ENCODE measurements around the gene FAM170B. TPM values are rescaled to one million over a fixed set of nuclear protein-coding genes. Genes with fewer than 3 reads are reported as not detected.
A peak's percentile ranks its signal among the peaks of the same experiment; 100 is the strongest.

FAM170B gene
- total RNA-seq, 2 donors from 2014 or later = 0.31 TPM; not detected in 1

DNA sequence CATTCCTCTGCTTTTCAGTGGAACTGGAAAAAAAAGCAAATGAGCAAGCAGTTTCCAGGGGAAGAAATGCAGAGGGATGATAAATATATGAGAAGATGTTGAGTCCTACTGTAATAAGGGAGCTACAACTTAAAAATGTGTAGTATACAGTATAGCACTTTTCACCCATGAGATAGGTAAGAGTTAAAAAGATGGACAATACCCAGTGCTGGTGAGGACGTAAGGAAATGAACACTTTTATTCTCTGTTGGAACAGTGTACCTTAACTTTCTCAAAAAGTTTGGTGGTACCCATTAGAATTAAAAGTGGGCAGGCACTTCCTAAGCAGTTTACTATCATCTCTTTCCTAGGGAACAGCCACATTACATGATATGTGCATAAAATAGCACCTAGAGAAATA, 2.7 kb upstream of the FAM170B start:
- Mint-ChIP-seq H3K27me3 (peaks cover 3 to 7% of the 10 kb centered on the region in 2 donors), H3K36me3 (no peaks in the 10 kb centered on the region), H3K27ac (no peak overlapping the region), H3K4me3 (no peak overlapping the region), H3K4me1 (ENCODE audit: low read depth in 2 of 2) (peaks cover 30% of the 10 kb centered on the region in 2 donors), H3K9me3 (peaks cover 4% of the 10 kb centered on the region)
- ATAC-seq (no peak), DNase-seq (ENCODE audit: low spot score) (no peak)

DNA sequence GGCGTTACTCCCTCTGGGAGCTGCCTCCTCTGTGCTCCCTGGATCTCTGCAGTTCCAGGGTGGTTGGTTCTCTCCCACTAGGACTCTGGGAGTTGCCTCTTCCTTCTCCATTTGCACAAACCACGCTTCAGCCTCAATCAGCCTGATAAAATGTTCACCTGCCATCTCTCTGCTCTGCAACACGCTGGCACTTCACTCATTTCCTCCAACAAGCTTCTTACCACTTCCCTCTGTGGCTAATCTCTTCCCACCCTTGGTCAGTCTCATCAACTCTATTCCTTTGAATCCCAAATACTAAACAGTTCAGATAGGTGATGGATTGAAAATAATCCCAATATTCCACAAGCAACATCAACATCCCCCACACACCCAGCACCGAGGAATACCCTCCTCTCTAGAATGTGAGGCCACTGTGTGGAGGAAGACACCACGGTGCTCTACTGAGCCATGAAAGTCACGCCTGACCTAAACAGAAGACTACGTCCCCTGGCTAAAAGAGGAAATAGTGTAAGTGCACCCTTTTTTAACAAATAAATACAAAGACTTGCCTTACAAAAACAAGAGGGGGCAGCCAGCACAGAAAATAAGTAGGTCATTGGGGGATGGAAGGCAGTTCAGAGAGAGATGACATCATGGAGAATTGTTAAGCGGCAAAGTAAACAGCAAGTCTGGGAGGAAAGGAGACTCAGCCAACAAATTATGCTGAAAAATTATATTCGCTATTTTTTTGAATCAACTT, 1.9 kb upstream of the FAM170B start:
- no peaks in the 10 kb centered on the region for H3K36me3 Mint-ChIP-seq
- ATAC-seq (no peak), DNase-seq (ENCODE audit: low spot score) (no peak)
- H3K27ac Mint-ChIP-seq = peak overlapping the region; percentile 3 to 22
- H3K4me1 Mint-ChIP-seq (ENCODE audit: low read depth in 2 of 2) = peaks cover 30% of the 10 kb centered on the region in 2 donors
- H3K27me3 Mint-ChIP-seq = peaks cover 3 to 7% of the 10 kb centered on the region in 2 donors
- H3K9me3 Mint-ChIP-seq = peaks cover 4% of the 10 kb centered on the region
- H3K4me3 Mint-ChIP-seq = peak overlapping the region; percentile 68

DNA sequence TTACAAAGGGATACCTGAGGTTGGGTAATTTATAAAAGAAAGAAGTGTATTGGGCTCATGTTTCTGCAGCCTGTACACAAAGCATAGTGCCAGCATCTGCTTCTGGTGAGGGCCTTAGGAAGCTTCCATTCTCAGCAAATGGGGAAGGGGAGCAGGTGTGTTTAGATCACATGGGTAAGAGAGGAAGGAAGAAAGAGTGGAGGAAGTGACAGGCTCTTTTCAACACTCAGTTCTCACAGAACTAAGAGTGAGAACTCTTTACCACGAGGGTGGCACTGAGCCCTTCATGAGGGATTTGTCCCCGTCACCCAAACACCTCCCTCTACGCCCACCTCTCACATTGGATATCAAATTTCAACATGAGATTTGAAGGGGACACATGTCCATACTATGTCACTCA, 506 bp upstream of the FAM170B start:
- DNase-seq (ENCODE audit: low spot score) = no peak
- H3K4me3 Mint-ChIP-seq = peak overlapping the region; percentile 16
- peaks cover under 1% of the 10 kb centered on the region for H3K36me3 Mint-ChIP-seq
- H3K27me3 Mint-ChIP-seq = peaks cover 6 to 15% of the 10 kb centered on the region in 2 donors
- H3K27ac Mint-ChIP-seq = peak overlapping the region in 1 of 2 donors; percentile 22
- ATAC-seq = no peak
- peaks cover 30 to 31% of the 10 kb centered on the region in 2 donors for H3K4me1 Mint-ChIP-seq (ENCODE audit: low read depth in 2 of 2)
- H3K9me3 Mint-ChIP-seq = peaks cover 4% of the 10 kb centered on the region

DNA sequence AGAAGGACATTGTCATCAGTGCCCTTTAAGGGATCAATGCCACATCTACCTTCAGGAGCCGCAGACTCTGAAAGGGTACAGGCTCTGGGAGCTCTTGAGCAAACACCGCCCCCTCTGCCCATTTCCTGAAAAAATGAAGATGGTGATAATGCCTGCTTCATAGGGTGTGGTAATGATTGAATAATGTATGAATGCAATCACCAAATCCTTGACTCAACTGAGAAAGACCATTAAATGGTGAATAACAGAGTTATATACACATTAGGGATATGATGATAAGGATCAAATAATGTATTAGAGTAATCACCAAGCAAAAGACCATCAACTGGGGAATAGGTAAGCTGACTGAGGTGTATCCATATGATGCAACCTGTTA, 1.5 kb downstream of the FAM170B start:
- DNase-seq (ENCODE audit: low spot score) (no peak), ATAC-seq (no peak)
- Mint-ChIP-seq H3K27ac (no peak overlapping the region), H3K27me3 (peaks cover 20 to 29% of the 10 kb centered on the region in 2 donors), H3K4me3 (no peak overlapping the region), H3K36me3 (peaks cover 15% of the 10 kb centered on the region), H3K4me1 (ENCODE audit: low read depth in 2 of 2) (peaks cover 29 to 37% of the 10 kb centered on the region in 2 donors), H3K9me3 (peaks cover 7% of the 10 kb centered on the region)

DNA sequence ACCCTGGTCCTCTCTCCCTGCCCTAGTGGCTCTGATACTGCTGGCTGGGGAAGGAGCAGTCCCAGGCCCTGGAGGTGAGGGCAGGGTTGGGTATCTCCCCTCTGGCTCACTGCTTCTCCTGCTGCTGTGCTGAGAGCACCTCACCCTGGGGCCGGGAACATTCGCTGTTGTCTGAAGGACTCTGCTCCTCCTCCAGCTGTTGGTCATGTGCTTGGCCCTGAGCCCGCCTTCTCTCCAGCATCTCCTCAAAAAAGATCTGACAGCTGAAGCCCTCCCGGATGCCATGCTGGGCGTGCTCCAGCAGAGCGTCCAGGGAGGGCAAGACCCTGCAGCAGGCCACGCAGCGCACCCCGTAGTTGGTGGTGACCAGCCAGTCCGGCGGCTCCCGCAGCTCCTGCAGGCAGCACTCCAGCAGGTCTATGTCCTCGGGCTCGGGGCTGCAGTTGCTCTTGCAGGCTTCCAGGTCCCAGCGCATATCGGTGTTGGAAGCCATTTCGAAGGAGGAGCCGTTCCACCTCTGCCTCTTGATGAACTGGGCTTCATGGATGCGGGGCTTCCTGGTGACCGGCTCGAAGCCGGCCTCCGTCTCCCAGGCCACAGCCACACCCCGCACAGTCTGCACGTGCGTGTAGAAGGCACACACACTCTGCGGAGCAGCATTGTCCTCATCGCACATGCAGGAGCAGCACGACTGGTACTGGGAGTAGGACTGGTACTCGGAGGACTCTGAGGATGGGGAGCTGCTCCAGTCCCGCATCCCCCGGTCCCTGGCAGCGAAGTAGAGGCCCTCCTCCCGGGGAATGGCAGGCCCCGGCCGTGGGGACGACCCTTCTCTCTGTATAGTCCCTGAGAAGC, 2.1 kb downstream of the FAM170B start:
- peaks cover 20 to 29% of the 10 kb centered on the region in 2 donors for H3K27me3 Mint-ChIP-seq
- H3K4me1 Mint-ChIP-seq (ENCODE audit: low read depth in 2 of 2) = peaks cover 22 to 31% of the 10 kb centered on the region in 2 donors

DNA sequence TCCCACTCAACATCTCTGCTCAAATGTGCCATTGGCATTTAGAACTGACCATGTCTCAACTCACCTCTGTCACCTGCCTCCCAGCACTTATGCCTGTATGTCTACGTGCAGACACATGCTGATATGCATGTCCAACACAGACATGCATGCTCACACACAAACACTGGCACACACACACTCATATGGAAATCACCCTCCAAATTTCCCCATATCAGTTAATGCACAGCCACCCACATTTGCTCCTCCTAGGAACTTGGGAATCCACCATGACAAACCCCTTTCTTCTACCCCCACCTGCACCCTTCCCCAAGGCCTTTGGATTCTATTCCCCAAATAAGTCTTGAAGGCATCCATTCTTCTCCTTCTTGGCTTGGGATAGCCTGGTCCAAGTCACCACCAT, 4.4 kb downstream of the FAM170B start:
- Mint-ChIP-seq H3K27ac (no peak overlapping the region), H3K27me3 (peaks cover 17 to 26% of the 10 kb centered on the region in 2 donors), H3K4me3 (no peak overlapping the region), H3K36me3 (peaks cover 15% of the 10 kb centered on the region), H3K9me3 (peaks cover 3% of the 10 kb centered on the region), H3K4me1 (ENCODE audit: low read depth in 2 of 2) (peaks cover 4 to 13% of the 10 kb centered on the region in 2 donors)
- ATAC-seq (no peak), DNase-seq (ENCODE audit: low spot score) (no peak)

More for the DNA sequence above, 2.1 kb downstream of the FAM170B start:
- H3K4me3 Mint-ChIP-seq = no peak overlapping the region
- ATAC-seq = peak; percentile 33 to 37
- H3K9me3 Mint-ChIP-seq = peaks cover 7% of the 10 kb centered on the region
- no peak for DNase-seq (ENCODE audit: low spot score)
- peaks cover 15% of the 10 kb centered on the region for H3K36me3 Mint-ChIP-seq
- H3K27ac Mint-ChIP-seq = no peak overlapping the region

DNA sequence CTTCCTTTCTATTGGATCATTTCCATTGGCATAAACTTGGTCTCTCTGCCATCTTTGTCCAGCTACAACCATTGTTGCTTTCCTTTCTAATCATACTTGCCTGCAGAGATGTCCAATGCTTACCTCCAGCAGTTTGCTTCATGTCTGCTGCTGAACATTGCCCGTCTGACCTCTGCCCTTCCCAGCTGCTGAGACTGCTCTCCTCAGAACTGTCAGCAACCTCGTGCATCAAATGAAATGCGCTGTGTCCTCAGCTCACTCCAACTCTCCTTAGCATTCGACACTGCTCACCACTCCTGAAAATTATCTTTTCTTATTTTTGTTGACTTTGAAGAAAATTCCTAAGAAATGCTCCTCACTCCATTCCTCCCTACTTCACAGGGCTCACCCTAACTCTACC, 5.0 kb downstream of the FAM170B start:
- H3K36me3 Mint-ChIP-seq = peaks cover 15% of the 10 kb centered on the region
- H3K4me1 Mint-ChIP-seq (ENCODE audit: low read depth in 2 of 2) = peaks cover 0 to 8% of the 10 kb centered on the region in 2 donors
- ATAC-seq = no peak
- H3K9me3 Mint-ChIP-seq = peaks cover 3% of the 10 kb centered on the region
- H3K27me3 Mint-ChIP-seq = peaks cover 17 to 29% of the 10 kb centered on the region in 2 donors
- no peak overlapping the region for H3K27ac Mint-ChIP-seq
- no peak overlapping the region for H3K4me3 Mint-ChIP-seq
- DNase-seq (ENCODE audit: low spot score) = no peak

DNA sequence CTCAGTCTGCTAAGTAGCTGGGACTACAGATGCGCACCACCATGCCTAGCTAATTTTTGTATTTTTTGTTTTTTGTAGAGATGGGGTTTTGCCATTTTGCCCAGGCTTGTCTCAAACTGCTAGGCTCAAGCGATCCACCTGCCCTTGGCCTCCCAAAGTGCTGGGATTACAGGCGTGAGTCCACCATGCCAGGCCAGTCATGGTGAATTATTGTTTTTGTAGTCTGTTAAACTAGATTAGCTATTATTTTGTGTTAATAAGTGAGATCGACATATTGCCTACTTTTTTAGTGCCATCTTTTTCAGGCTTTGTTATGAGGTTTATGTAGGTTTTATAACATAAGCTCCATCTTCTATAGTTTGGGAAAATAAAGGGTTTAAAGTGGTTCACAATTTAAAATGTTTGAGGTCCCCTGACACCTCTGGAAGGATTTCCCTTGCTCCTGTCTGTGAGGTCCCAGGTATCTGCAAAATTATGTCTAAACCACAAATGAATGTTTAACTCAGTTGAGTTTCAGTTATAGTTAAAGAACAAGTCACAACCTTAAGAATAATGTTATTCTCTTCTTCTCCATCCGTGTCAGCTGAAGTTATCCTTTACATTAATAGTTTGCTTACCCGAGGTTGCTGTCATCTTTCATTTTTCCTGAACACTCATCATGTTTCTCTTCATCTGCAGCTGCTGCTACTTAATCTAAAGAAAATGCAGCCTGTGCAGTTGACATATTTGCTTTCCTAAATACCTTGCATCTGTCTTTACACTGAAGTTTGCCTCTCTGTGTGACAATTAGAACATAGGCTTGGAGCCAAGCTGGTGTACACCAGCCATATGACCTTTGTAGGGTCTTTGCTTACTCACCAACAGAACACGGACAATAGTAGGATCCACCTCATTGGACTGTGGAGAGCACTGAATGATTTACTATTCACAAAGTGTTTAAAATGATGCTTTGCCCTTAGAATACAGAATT, 9.6 kb downstream of the FAM170B start:
- ATAC-seq (no peak), DNase-seq (ENCODE audit: low spot score) (no peak)
- peaks cover 19 to 34% of the 10 kb centered on the region in 2 donors for H3K27me3 Mint-ChIP-seq
- peaks cover 0 to 7% of the 10 kb centered on the region in 2 donors for H3K4me1 Mint-ChIP-seq (ENCODE audit: low read depth in 2 of 2)
- H3K27ac Mint-ChIP-seq = no peak overlapping the region
- H3K9me3 Mint-ChIP-seq = peaks cover 5% of the 10 kb centered on the region
- H3K36me3 Mint-ChIP-seq = peaks cover 14% of the 10 kb centered on the region
- no peak overlapping the region for H3K4me3 Mint-ChIP-seq

DNA sequence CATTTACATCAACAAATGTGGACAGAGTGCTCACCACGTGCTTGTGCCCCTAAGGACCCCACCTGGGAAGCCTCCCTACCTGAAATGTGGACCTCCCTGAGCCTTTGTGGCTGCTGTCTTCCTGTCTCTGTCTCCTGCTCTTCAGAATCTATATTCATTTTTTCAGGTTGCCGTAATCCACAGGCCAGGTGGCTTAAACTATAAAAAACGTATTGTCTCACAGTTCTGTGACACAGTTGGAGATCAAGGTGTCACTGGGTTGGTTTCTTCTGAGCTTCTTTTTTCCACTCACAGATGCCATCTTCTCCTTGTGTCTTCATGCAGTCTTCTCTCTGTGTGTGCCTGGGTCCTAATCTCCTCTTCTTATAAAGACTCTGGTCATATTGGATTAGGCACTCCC, 12.9 kb downstream of the FAM170B start:
- Mint-ChIP-seq H3K27me3 (peaks cover 6 to 20% of the 10 kb centered on the region in 2 donors), H3K27ac (no peak overlapping the region), H3K4me3 (no peak overlapping the region), H3K4me1 (ENCODE audit: low read depth in 2 of 2) (peaks cover 0 to 3% of the 10 kb centered on the region in 2 donors), H3K9me3 (peaks cover 3% of the 10 kb centered on the region), H3K36me3 (no peaks in the 10 kb centered on the region)
- DNase-seq (ENCODE audit: low spot score) (no peak), ATAC-seq (no peak)

DNA sequence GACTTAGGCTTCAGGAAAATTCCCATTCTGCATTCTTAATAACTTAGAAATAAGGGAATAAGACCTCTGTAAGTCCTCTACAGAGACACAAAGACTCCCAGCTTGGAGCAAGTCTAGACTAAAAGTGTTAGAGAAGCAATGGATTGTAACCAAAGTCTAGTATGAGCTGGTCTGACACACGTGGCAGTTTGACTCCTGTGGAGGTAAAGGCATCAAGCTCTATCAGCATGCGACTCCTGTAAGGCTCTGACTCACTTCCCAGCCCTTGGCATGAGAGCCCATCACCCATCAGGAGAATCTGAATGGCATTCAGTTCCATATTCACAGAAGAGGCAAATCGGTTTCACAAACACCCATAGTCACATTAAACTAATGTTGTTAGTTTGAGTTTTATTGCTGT, 14.1 kb downstream of the FAM170B start:
- Mint-ChIP-seq H3K27me3 (peaks cover 7 to 20% of the 10 kb centered on the region in 2 donors), H3K36me3 (no peaks in the 10 kb centered on the region), H3K4me1 (ENCODE audit: low read depth in 2 of 2) (peaks cover 0 to 5% of the 10 kb centered on the region in 2 donors), H3K4me3 (no peak overlapping the region), H3K9me3 (peaks cover 3% of the 10 kb centered on the region), H3K27ac (no peak overlapping the region)
- no peak for DNase-seq (ENCODE audit: low spot score)
- no peak for ATAC-seq

DNA sequence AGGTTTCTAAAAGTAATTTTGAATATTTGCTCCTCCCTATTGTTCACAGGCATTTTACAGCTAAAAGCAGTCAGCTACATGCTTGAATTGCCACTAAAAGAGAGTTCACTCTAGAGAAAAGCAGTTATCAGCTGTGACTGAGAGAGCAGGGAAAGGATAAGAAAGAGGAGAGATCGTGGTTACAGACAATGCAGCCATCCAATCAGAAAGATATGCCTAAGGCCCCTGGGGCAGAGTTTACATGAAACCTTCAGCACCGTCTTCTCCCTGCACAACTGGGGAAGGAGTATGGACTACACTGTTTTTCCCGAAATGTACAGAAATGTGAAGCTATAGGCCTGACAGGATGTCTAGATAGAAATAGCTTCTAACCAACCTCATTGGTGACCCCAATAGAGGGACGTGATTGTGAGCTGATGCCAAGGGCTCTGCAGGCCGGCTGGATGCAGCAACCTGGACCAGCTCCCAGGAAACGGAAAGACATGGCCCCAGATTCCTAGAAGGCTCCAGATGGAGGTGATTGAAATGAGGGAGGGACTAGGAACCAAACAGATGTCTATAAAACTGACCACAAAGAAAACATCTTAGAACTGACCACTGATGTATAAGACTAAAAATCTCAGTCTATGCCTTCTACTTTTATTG, 15.3 kb downstream of the FAM170B start:
- no peak for DNase-seq (ENCODE audit: low spot score)
- Mint-ChIP-seq H3K27me3 (peaks cover 9 to 21% of the 10 kb centered on the region in 2 donors), H3K4me1 (ENCODE audit: low read depth in 2 of 2) (peaks cover 0 to 6% of the 10 kb centered on the region in 2 donors), H3K36me3 (no peaks in the 10 kb centered on the region), H3K9me3 (peaks cover 3% of the 10 kb centered on the region), H3K4me3 (no peak overlapping the region), H3K27ac (peak overlapping the region in 1 of 2 donors; percentile 53)
- ATAC-seq = no peak

DNA sequence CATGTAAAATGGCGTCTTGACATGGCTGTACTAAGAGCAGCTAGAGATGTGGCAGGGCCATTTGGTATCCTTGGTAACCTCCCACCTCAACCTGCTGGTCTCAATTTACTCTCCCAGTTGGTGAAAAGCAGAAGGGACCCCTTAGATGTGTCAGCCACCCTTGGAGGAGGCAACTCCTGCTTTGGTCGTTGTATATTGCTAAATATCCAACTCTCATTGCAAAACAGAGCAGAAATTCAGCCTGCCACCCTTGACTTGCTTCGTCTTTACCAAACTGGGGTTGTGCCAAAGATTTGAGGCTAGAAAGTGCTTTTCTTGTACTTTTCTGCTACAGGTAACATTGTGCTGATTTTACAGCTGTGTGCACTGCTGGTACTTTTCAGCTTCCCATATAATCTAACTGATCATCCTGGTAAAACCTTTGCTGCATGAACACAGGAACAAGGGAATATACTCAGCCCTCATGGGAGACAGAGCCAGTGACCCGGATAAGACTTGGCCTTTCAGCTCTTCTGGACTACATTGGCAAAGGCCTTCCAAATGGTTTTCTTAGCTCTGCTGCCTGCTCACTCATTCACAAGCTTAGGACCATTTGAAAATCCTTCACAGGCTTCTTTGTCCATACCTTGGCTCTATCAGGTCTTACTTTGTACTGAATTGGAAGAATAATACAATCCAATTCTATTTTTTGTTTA, 16.3 kb downstream of the FAM170B start:
- ATAC-seq = no peak
- H3K27me3 Mint-ChIP-seq = peaks cover 9 to 21% of the 10 kb centered on the region in 2 donors

More for the DNA sequence above, 16.3 kb downstream of the FAM170B start:
- no peak overlapping the region for H3K4me3 Mint-ChIP-seq
- no peak overlapping the region for H3K27ac Mint-ChIP-seq
- H3K4me1 Mint-ChIP-seq (ENCODE audit: low read depth in 2 of 2) = peaks cover 0 to 6% of the 10 kb centered on the region in 2 donors
- DNase-seq (ENCODE audit: low spot score) = no peak
- H3K36me3 Mint-ChIP-seq = no peaks in the 10 kb centered on the region
- H3K9me3 Mint-ChIP-seq = peaks cover 3% of the 10 kb centered on the region
